ENCODE measurements around the gene ILF3. TPM values are rescaled to one million over a fixed set of nuclear protein-coding genes. Genes with fewer than 3 reads are reported as not detected.
A peak's percentile ranks its signal among the peaks of the same experiment; 100 is the strongest.

The ILF3 gene
- total and polyA plus RNA-seq, 12 donors: 75.0 to 254 (median 184) TPM

DNA sequence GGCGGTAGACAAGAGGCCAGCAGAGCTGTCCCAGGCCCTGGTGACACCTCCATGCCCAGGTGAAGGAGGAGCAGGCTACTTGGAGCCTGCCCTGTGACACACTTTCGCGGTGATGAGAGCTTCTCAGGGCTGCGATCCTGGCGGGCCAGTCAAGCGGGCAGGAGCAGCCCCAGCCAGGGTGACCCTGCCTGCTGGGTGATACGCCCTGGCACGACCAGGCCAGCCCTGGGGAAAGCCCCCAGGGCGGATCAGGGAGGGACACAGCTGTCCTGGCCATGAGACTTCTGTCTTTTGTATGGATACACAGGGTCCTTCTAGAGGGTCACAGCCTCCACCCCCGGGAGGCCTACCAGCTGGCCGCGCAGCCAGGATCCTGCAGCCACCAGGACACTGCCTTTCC is 76.8 kb downstream of the ILF3 start:
- H3K36me3 ChIP-seq (replicated peaks in 1 of 2): no peaks in the 10 kb centered on the region
- H3K27ac ChIP-seq: peak overlapping the region in 4 of 5 donors; percentile 16 to 78 (median 46)
- H3K4me3 ChIP-seq: no peak overlapping the region
- no peaks in the 10 kb centered on the region for H3K9me3 ChIP-seq (replicated peaks in 1 of 3)
- TF ChIP-seq, protein P1, sequence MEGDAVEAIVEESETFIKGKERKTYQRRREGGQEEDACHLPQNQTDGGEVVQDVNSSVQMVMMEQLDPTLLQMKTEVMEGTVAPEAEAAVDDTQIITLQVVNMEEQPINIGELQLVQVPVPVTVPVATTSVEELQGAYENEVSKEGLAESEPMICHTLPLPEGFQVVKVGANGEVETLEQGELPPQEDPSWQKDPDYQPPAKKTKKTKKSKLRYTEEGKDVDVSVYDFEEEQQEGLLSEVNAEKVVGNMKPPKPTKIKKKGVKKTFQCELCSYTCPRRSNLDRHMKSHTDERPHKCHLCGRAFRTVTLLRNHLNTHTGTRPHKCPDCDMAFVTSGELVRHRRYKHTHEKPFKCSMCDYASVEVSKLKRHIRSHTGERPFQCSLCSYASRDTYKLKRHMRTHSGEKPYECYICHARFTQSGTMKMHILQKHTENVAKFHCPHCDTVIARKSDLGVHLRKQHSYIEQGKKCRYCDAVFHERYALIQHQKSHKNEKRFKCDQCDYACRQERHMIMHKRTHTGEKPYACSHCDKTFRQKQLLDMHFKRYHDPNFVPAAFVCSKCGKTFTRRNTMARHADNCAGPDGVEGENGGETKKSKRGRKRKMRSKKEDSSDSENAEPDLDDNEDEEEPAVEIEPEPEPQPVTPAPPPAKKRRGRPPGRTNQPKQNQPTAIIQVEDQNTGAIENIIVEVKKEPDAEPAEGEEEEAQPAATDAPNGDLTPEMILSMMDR (IDR thresholded peaks at IDR 0.05): no peak
- no peak for TF ChIP-seq POLR2A (IDR thresholded peaks at IDR 0.05)
- 66 to 83% (median 78%) methylated on average over 3 to 12 of the region's 12 CpGs for WGBS, 4 donors
- H3K27me3 ChIP-seq: no peaks in the 10 kb centered on the region
- DNase-seq: no peak
- intact Hi-C loops (cut with DNase I): no loop called here
- peaks cover 21 to 52% of the 10 kb centered on the region in 2 donors for H3K4me1 ChIP-seq (replicated peaks in 1 of 2)

- H3K27me3 ChIP-seq: no peaks in the 10 kb centered on the region
- no peak overlapping the region for H3K4me3 ChIP-seq
- no peaks in the 10 kb centered on the region for H3K9me3 ChIP-seq (replicated peaks in 1 of 3)
- H3K27ac ChIP-seq: no peak overlapping the region
- H3K4me1 ChIP-seq (replicated peaks in 1 of 2): peaks cover 4 to 33% of the 10 kb centered on the region in 2 donors
- no peak for TF ChIP-seq POLR2A (IDR thresholded peaks at IDR 0.05)
- TF ChIP-seq, protein P1 (IDR thresholded peaks at IDR 0.05): no peak
- intact Hi-C loops (cut with DNase I): no loop called here
- WGBS, 4 donors: 81 to 90% (median 85%) methylated on average over 5 of the region's 5 CpGs
- no peaks in the 10 kb centered on the region for H3K36me3 ChIP-seq (replicated peaks in 1 of 2)
- DNase-seq: no peak
These were observed 81.6 kb downstream of the ILF3 start for GRCh38 chr19:10735741-10736140.

DNA sequence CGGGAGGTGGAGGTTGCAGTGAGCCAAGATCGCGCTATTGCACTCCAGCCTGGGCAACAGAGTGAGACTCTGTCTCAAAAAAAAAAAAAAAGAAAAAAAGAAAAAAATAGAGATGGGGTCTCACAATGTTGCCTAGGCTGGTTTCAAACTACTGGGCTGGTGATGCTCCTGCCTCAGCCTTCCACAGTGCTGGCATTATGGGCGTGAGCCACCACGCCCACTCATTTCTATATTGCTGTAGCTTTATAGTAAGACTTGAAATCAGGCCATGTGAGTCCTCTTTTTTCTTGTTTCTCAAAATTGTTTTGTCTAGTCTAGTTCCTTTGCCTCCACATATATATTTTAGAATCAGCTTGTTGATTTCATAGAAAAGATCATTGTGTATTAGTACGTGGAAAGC is 82.0 kb downstream of the ILF3 start:
- Histone ChIP-seq H3K27me3 (no peaks in the 10 kb centered on the region), H3K9me3 (replicated peaks in 1 of 3) (no peaks in the 10 kb centered on the region), H3K27ac (no peak overlapping the region), H3K4me3 (no peak overlapping the region), H3K36me3 (replicated peaks in 1 of 2) (no peaks in the 10 kb centered on the region), H3K4me1 (replicated peaks in 1 of 2) (peaks cover under 1 to 28% of the 10 kb centered on the region in 2 donors)
- TF ChIP-seq, protein P1 (IDR thresholded peaks at IDR 0.05): no peak
- TF ChIP-seq POLR2A (IDR thresholded peaks at IDR 0.05): no peak
- DNase-seq: no peak
- intact Hi-C loops (cut with DNase I): no loop called here
- 87 to 95% (median 92%) methylated on average over 6 of the region's 6 CpGs for WGBS, 4 donors

DNA sequence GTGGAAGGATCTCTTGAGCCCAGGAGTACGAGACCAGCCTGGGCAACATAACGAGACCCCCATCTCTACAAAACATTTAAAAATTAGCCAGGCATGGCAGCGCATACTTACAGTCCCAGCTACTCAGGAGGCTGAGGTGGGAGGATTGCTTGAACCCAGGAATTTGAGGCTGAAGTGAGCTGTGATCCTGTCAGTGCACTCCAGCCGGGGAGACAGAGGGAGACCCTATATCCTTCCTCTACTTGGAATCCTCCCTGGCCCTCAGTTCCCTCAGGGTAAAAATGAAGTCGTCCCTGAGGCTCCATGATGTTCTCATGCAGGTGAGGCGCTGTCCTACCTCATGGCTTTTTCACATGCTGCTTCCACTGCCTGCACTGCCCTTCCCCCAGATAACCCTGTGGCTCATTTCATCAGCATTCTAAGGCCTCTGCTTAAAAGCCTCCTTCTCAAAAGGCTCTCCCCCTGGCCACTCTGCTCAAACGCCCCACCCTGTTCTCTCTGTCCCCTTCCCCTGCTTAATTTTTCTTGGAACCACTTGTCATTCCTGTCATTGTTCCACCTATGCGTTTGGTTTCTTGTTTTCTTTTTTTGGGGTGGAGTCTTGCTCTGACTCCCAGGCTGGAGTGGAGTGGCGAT is 82.9 kb downstream of the ILF3 start:
- no peaks in the 10 kb centered on the region for H3K36me3 ChIP-seq (replicated peaks in 1 of 2)
- intact Hi-C loops (cut with DNase I): no loop called here
- no peaks in the 10 kb centered on the region for H3K9me3 ChIP-seq (replicated peaks in 1 of 3)
- H3K27ac ChIP-seq: no peak overlapping the region
- no peaks in the 10 kb centered on the region for H3K27me3 ChIP-seq
- no peak for DNase-seq
- TF ChIP-seq, protein P1 (IDR thresholded peaks at IDR 0.05): no peak
- TF ChIP-seq POLR2A (IDR thresholded peaks at IDR 0.05): no peak
- peaks cover 1 to 31% of the 10 kb centered on the region in 2 donors for H3K4me1 ChIP-seq (replicated peaks in 1 of 2)
- WGBS, 4 donors: 78 to 84% (median 81%) methylated on average over 9 of the region's 9 CpGs
- no peak overlapping the region for H3K4me3 ChIP-seq

Measured in adrenal gland (tissue), 12 donors.